Mononuclear cell (primary cell): ENCODE results near the gene CLCF1. TPM values are rescaled to one million over a fixed set of nuclear protein-coding genes. Genes with fewer than 3 reads are reported as not detected.
"Not testable (repeated sequence)": the region's sequence is repeated elsewhere in the genome, so short reads cannot be mapped to it uniquely, and the experiment has no call there.

Experiments
- H3K27me3 ChIP-seq: 2 replicates; pipeline ENCODE4 v1.6.0; 2011; ENCODE audit warnings: low read length, control low read depth; ENCODE audit not compliant: insufficient read depth
- H3K4me1 ChIP-seq: 2 replicates; pipeline ENCODE4 v1.5.1; 2011; ENCODE audit warnings: mild to moderate bottlenecking, low read length, control low read depth; ENCODE audit not compliant: insufficient read depth
- H3K4me3 ChIP-seq: 2 replicates; pipeline ENCODE4 v1.5.1; 2011; ENCODE audit warnings: mild to moderate bottlenecking, low read length, moderate library complexity
- H3K9me3 ChIP-seq: 2 replicates; pipeline ENCODE4 v1.5.1; 2011; ENCODE audit warnings: low read depth, mild to moderate bottlenecking, control low read depth, low read length
- total RNA-seq: library from RNA; depleted of rRNA; stranded (reverse); fragments of >200 nt; gene quantifications from one replicate; pipeline ENCODE4 v1.2.3, GENCODE V29; 2012

CLCF1 gene
- total RNA-seq, 1 donor = 11.0 TPM

DNA sequence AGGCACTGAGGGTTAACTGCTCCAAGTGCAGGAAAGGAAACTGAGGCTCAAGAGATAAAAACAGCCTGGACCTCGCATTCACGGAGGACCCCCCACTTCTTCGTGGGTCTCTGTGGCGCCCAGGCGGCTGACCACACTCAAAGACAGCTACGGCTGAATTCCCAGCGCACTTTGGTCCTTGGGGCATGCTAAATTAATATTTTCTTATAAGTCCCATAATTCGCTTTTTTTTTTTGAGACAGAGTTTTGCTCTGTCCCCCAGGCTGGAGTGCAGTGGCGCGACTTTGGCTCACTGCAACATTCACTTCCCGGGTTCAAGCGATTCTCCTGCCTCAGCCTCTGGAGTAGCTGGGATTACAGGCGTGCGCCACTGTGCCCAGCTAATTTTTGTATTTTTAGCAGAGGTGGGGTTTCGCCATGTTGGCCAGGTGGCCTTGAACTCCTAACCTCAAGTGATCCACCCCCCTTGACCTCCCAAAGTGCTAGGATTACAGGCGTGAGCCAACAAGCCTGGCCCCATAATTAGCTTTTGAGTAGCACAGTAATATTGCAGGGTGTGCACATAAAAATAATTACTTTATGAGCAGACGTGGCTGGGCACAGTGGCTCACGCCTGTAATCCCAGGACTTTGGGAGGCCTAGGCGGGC is 28.9 kb upstream of the CLCF1 start:
- H3K9me3 ChIP-seq, H3K27me3 ChIP-seq: not testable (repeated sequence)
- H3K4me1 ChIP-seq = peaks cover 92% of the 10 kb centered on the region
- H3K4me3 ChIP-seq = peak overlapping the region; percentile 41

DNA sequence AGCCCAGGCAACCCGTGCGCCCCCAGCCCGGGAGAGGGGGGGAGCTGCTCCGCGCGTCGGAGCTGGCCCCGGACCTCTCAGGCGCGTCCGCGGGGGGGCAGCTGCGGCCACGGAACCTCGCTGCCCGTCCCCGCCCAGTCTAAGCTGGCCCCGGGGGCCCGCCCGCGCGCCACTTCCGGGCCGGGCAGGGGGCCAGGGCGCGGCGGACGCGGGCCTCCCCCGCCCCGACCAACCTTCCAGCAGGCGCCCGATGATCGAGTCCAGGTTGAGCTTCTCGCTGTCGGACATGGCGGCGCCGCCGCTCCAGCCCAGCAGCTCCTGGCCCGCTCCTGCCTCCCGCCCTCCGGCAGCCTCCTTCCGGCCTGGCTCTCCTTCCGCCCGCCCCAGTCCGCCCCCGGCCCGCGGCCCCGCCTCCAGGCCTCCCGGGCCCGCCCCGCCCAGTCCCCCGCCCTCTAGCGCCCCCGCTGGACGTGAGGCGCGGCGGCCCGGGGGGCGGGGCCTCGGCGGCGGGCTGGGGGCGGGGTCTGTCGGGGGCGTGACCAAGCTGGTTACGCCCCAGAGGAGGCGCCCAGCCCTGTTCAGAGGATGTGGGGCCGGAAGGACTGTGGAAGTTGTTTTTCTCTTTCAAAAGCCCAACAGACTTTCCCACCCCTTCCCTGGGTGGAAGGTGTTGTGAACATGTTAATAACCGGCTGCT is 28.2 kb upstream of the CLCF1 start, which contains the start of gene PPP1CA:
Gene PPP1CA, minus strand, starts transcription at position 364 of the 697 bp plus-strand sequence. Its CDS starts 76 bp downstream, at position 288.
- Histone ChIP-seq H3K4me3 (peak within 1 kb of the TSS; percentile 86), H3K27me3 (no peaks in the 10 kb centered on the region), H3K9me3 (no peaks in the 10 kb centered on the region), H3K4me1 (peaks cover 92% of the 10 kb centered on the region)

DNA sequence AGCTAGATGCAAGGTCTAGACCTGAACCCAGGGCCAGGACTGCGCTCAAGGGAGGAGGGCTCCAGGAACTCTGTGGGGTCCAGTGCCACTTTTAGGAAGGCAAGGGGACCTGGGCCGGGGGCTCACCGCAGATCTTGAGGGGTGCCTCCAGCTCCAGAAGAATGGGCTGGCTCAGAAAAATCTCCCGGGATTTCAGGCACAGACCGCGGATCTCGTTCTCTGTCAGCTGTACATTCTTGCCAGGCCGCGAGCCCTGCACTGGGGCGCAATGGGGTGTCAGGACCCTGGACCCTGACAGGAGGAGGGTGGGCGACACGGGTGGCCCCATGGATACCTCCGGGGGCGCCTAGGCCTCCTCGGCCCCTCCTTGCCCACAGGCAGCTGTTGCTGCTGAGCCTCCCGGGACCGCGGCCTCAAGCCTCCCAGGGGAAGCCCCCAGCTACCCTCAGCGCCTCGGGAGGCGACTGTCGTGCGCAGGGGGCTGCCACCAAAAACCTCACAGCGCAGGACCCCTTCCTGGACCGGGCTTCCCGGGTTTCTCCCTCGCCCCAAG is 27.6 kb upstream of the CLCF1 start:
- peak overlapping the region; percentile 86 for H3K4me3 ChIP-seq
- no peaks in the 10 kb centered on the region for H3K27me3 ChIP-seq
- H3K4me1 ChIP-seq = peaks cover 89% of the 10 kb centered on the region
- no peaks in the 10 kb centered on the region for H3K9me3 ChIP-seq

DNA sequence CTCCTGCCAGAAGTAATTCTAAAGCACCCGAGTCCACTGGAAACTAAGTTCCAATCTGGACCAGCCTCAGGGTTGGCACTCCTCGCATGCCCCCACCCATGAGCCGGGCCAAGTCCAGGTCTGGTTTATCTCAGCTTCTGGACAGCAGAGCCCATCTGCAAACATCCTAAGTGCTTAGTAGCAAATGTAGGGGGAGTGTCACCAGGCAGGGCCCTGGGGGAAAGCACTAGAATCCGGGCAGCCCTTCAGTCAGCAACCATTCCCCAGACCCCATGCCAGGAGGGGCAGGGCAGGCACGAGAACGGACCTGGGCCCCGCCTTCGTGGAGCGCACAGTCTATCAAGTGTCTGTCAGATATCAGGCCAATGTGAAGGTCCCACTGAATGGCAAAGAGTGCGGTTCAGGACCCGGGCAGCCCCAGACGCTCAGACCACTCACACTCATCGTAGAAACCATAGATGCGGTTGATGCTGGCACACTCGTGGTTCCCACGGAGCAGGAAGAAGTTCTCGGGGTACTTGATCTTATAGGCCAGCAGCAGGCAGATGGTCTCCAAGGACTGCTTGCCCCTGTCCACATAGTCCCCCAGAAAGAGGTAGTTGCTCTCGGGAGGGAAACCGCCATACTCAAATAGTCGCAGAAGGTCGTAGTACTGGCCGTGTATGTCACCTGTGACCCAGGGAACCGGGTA is 27.0 kb upstream of the CLCF1 start:
- Histone ChIP-seq H3K4me1 (peaks cover 83% of the 10 kb centered on the region), H3K9me3 (no peaks in the 10 kb centered on the region), H3K4me3 (peak overlapping the region; percentile 86), H3K27me3 (no peaks in the 10 kb centered on the region)

DNA sequence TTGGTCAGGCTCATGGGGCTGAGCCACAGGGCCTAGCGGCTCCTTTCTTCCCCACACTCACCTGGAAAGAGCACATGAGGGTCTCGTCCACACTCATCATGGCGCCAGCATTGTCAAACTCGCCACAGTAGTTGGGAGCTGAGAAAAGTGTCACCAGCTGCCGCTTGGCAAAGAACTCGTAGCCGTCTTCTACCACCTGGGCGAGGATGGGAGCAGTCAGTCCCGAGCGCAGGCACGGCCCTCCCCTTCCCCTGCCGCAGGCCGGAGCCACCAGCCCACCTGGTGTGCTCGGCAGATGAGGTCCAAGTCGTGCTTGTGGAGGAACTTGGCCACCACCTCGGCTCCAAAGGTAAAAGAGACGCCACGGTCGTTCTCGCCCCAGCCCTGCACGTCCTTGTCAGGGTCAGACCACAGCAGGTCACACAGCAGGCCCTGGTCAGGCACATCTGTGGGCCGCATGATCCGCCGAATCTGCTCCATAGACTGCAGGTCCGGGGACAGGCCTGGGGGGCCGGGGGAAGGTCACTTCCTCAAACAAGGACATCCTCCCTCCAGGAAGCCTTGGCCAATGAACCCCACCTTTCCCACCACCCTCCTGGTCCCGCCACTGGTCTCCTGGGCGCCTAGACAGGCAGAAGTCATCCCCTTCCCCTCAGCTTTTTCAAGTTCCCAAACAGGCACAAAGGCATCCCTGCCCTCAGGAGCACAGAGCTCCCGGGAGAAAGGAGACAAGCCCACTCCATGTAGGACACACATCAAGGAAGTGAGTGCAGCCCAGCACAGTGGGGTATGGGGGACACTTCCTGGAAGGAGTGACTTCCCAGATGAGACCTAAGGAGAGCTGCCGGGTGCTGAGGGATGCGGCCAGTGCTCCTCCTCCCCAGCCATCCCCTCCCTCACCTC is 25.5 kb upstream of the CLCF1 start:
- Histone ChIP-seq H3K27me3 (no peaks in the 10 kb centered on the region), H3K4me1 (peaks cover 68% of the 10 kb centered on the region), H3K4me3 (no peak overlapping the region), H3K9me3 (no peaks in the 10 kb centered on the region)

DNA sequence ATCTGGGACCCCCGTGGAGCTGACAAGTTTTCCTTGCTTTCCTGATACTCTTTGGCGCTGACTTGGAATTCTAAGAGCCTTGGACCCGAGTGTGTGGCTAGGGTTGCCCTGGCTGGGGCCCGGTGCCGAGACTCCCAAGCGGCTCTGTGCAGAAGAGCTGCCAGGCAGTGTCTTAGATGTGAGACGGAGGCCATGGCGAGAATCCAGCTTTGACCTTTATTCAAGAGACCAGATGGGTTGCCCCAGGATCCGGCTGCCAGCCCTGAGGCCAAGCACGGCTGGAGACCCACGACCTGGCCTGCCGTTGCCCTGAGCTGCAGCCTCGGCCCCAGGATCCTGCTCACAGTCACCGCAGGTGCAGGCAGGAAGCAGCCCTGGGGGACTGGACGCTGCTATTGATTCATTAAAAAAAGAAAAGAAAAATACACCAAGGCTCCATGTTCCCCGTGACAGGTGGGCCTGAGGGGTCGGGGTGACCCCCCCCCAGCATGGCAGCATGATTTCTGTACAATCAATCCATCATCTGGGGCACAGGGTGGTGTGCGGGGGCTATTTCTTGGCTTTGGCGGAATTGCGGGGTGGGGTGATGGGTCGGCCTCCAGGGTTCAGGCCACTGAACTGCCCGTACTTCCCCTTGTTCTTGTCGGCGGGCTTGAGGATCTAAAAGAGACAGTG is 24.7 kb upstream of the CLCF1 start:
- Histone ChIP-seq H3K4me1 (peaks cover 60% of the 10 kb centered on the region), H3K9me3 (no peaks in the 10 kb centered on the region), H3K27me3 (no peaks in the 10 kb centered on the region), H3K4me3 (no peak overlapping the region)

DNA sequence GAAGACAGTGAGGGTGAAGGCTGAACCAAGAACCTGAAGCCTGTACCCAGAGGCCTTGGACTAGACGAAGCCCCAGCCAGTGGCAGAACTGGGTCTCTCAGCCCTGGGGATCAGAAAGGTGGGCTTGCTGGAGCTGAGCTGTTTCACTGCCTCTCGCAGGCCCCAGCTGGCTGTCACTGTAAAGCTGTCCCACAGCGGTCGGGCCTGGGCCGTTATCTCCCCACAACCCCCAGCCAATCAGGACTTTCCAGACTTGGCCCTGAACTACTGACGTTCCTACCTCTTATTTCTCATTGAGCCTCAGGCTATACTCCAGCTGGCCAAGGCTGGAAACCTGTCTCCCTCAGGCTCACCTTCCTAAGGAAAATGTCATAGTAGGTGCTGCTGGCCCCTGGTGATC is 24.1 kb upstream of the CLCF1 start:
- Histone ChIP-seq H3K4me3 (no peak overlapping the region), H3K27me3 (no peaks in the 10 kb centered on the region), H3K4me1 (peaks cover 58% of the 10 kb centered on the region), H3K9me3 (no peaks in the 10 kb centered on the region)

DNA sequence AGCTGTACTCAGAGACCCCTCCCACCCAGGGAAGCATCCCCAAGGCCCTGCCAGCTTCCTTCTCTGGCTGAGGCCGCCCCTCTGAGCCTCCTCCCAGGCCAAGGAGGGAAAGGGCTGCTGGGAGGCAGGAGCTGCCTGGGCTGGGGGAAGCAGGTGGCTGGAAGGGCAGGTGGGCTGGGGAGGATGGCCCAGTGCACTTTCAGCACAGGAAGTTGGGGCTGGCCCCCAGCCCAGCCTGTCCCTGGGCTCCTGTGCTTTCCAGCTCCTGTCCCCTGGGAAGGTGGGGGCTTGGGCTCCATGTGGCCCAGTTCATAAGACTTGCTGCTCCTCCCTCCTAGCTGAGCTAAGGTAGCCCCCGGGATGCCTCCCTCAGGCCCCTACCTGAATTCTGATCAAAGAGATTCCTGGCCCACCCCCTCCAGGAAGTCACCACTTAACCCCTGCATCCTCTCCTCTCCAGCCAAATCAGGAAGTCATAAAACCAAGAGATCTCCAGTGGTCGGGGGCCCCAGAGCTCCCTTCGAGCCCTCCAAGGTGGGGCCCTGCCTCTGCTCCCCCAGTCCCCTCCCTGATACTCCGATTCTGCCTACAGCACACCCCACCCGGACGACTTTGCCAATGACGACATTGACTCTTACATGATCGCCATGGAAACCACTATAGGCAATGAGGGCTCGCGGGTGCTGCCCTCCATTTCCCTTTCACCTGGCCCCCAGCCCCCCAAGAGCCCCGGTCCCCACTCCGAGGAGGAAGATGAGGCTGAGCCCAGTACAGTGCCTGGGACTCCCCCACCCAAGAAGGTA is 23.4 kb upstream of the CLCF1 start:
- H3K4me1 ChIP-seq = peaks cover 56% of the 10 kb centered on the region
- H3K4me3 ChIP-seq = no peak overlapping the region
- no peaks in the 10 kb centered on the region for H3K27me3 ChIP-seq
- no peaks in the 10 kb centered on the region for H3K9me3 ChIP-seq

DNA sequence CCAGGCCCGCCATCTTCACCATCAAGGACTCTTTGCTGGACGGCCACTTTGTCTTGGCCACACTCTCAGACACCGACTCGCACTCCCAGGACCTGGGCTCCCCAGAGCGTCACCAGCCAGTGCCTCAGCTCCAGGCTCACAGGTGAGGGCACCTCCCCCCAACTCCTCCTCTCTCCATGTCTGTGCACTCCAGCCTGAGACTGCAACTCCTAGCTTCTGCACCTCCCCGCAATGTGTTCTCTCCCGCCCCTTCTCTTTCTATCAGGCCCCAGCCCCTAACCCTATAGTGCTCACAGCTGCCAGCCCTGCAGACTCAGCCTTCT is 22.8 kb upstream of the CLCF1 start:
- peaks cover 59% of the 10 kb centered on the region for H3K4me1 ChIP-seq
- no peak overlapping the region for H3K4me3 ChIP-seq
- H3K27me3 ChIP-seq = no peaks in the 10 kb centered on the region
- H3K9me3 ChIP-seq = no peaks in the 10 kb centered on the region

DNA sequence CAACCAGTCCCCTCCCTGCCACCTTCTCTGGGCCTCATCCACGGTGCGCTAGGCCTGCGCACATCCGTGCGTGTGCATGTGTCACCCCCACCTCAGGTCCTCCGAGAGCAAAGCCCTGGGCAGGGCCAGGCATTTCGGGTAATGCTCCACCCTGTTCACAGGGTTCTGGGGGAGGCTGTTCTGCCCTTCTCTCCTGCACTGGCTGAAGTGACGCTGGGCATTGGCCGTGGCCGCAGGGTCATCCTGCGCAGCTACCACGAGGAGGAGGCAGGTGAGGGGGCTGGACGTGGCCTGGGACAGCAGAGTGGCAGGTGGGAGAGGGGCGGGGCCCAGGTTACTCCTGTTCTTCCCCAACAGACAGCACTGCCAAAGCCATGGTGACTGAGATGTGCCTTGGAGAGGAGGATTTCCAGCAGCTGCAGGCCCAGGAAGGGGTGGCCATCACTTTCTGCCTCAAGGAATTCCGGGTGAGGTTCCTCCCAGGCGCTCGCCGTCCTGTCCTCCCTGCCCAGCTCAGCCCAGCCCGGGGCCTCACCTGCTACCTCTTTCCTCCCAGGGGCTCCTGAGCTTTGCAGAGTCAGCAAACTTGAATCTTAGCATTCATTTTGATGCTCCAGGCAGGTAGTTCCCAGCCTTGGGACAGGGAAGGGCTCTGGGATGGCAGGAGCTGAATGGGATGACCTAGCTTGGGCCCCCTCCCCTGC is 22.3 kb upstream of the CLCF1 start:
- Histone ChIP-seq H3K9me3 (no peaks in the 10 kb centered on the region), H3K27me3 (no peaks in the 10 kb centered on the region), H3K4me3 (no peak overlapping the region), H3K4me1 (peaks cover 60% of the 10 kb centered on the region)

DNA sequence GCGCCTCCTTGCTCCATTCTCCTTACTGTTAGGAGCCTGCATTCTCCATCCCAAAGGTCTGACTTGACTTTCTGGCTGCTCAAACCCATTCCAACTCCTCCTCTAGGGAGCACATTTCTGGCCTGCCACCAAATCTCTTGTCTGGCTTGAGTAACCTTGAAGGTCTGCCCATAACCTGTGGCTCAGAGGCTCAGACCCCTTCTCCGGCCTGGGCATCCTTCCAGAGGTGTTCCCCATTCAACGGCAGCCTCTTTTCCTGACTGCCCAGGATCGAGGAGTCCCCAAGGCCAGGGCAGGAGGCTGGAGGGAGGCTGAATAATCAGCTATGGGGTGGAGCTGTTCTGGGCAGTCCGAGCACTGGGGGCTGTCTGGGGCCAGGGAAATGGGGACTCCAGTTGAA is 20.6 kb upstream of the CLCF1 start:
- H3K9me3 ChIP-seq = no peaks in the 10 kb centered on the region
- no peak overlapping the region for H3K4me3 ChIP-seq
- H3K27me3 ChIP-seq = no peaks in the 10 kb centered on the region
- H3K4me1 ChIP-seq = peaks cover 52% of the 10 kb centered on the region

DNA sequence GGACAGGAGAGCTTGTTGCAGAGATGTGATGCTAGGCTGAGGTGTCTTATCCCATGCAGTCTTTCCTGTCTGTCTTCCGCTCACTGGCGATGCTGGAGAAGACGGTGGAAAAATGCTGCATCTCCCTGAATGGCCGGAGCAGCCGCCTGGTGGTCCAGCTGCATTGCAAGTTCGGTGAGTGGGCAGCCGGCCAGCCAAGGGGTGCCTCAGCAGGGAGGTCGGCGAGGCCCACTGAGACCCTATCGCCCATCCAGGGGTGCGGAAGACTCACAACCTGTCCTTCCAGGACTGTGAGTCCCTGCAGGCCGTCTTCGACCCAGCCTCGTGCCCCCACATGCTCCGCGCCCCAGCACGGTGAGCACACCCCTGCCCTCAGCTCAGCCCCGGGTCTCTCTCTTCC is 20.0 kb upstream of the CLCF1 start:
- Histone ChIP-seq H3K4me1 (peaks cover 46% of the 10 kb centered on the region), H3K27me3 (no peaks in the 10 kb centered on the region), H3K9me3 (no peaks in the 10 kb centered on the region)

DNA sequence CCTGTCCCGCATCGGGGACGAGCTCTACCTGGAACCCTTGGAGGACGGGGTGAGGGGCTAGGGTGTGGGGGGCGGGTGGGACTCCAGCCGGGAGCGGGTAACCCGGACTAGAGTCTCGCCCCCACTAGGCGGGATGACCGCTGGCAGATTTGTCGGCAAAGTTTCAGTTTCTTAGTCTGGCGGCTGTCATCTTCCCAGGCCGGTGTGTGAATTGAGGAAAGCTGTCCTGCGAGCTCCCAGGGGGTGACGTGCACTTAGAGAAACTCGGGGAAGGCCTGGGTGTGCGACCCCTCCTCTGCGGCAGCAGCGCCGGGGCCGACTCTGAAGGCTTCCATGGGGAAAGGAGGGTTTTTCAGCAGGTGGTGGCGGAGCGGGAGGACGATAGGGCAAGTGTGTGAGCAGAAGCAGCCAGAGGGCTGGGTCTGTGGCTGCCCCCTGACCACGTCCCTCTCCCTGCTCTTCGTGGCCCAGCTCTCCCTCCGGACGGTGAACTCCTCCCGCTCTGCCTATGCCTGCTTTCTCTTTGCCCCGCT is 18.9 kb upstream of the CLCF1 start:
- Histone ChIP-seq H3K4me1 (peaks cover 35% of the 10 kb centered on the region), H3K9me3 (no peaks in the 10 kb centered on the region), H3K4me3 (peak overlapping the region; percentile 66), H3K27me3 (no peaks in the 10 kb centered on the region)

More for the DNA sequence above, 20.0 kb upstream of the CLCF1 start:
- no peak overlapping the region for H3K4me3 ChIP-seq
